ENCODE measurements around the gene CYRIA. TPM values are rescaled to one million over a fixed set of nuclear protein-coding genes. Genes with fewer than 3 reads are reported as not detected.

Gene CYRIA
- total and polyA plus RNA-seq, 2 donors (not counting 3 experiments of a cell fraction or from before 2014, with no cell fraction given): 9.3 to 38.4 TPM

GRCh38 chr2:16637304-16637703, 28.3 kb downstream of the CYRIA start:
- H3K36me3 ChIP-seq (ENCODE audit: control insufficient read depth in 2 of 2, extremely low read depth in 1 of 2, insufficient read depth in 2 of 2, low read length in 2 of 2): peaks cover 3% of the 10 kb centered on the region in 2 experiments
- H3K9ac ChIP-seq (replicated peaks; ENCODE audit: extremely low read depth, insufficient read depth, low read length): no peak overlapping the region
- POLR2A ChIA-PET: no interaction called here
- intact Hi-C loops (cut with micrococcal nuclease): no loop called here
- DNase-seq (ENCODE audit: low read depth, low spot score) (no peak), FAIRE-seq (no peak)
- no peak for TF ChIP-seq CTCF (IDR thresholded peaks at IDR 0.05; ENCODE audit: extremely low read depth in 1 of 2, insufficient read depth in 1 of 2, low read depth in 1 of 2, low read length in 2 of 2)
- TF ChIP-seq POLR2AphosphoS5 (IDR thresholded peaks at IDR 0.05; ENCODE audit: insufficient read depth, low read depth, low read length): no peak
- no peak for TF ChIP-seq JUN (IDR thresholded peaks at IDR 0.05; ENCODE audit: borderline replicate concordance, insufficient read depth, insufficient read length, low read depth)
- no peak for TF ChIP-seq GATA2 (IDR thresholded peaks at IDR 0.05; ENCODE audit: insufficient read depth, insufficient read length, low read depth, low read length)
- no peak for TF ChIP-seq EZH2 (IDR thresholded peaks at IDR 0.05; ENCODE audit: borderline replicate concordance, low read depth, low read length, severe bottlenecking)
- no peak for TF ChIP-seq MYC (IDR thresholded peaks at IDR 0.05; ENCODE audit: low read depth, low read length)
- no peak for TF ChIP-seq POLR2A (IDR thresholded peaks at IDR 0.05; ENCODE audit: low read depth, low read length)
- no peak for TF ChIP-seq MAX (IDR thresholded peaks at IDR 0.05; ENCODE audit: insufficient read depth, insufficient read length)
- no peak for TF ChIP-seq FOS (IDR thresholded peaks at IDR 0.05; ENCODE audit: borderline replicate concordance, insufficient read depth, low read length)
- no peaks in the 10 kb centered on the region for H3K27me3 ChIP-seq (ENCODE audit: control insufficient read depth in 2 of 2, insufficient read depth in 2 of 2, low read length in 2 of 2)
- no TSS peak for BruUV-seq (replicated peaks)
- dilution Hi-C loops (cut with MboI; ENCODE audit: extremely low pct_ligation_motif_present, low sequenced_read_pairs): no loop called here
- H3K79me2 ChIP-seq (ENCODE audit: control insufficient read depth, insufficient read depth, low read length): peaks cover 9% of the 10 kb centered on the region
- no peak overlapping the region for H3K4me2 ChIP-seq (ENCODE audit: insufficient read depth, low read length)
- no peaks in the 10 kb centered on the region for H3K9me1 ChIP-seq (replicated peaks; ENCODE audit: control insufficient read depth, extremely low read depth, insufficient read depth, low read length)
- no peak overlapping the region for H3K27ac ChIP-seq (ENCODE audit: insufficient read depth, low read depth, low read length)
- H3K4me3 ChIP-seq (replicated peaks in 1 of 3; ENCODE audit: insufficient read depth in 1 of 3, low read depth in 1 of 3, low read length in 3 of 3): no peak overlapping the region
- H3K4me1 ChIP-seq (ENCODE audit: control insufficient read depth, extremely low read depth, insufficient read depth, low read length): peaks cover 8% of the 10 kb centered on the region
- CTCF ChIA-PET: interaction anchor here (1.0 to 1.8 kb wide), 4 partner anchors 11 to 1034 kb away, joined by 3 to 14 read pairs (median 4); no protein-coding TSS in a partner anchor
- no peaks in the 10 kb centered on the region for H4K20me1 ChIP-seq (replicated peaks; ENCODE audit: control insufficient read depth, extremely low read depth, insufficient read depth, low read length)
- H2AFZ ChIP-seq (ENCODE audit: low read depth, low read length): no peak overlapping the region
- H3K9me3 ChIP-seq (replicated peaks; ENCODE audit: control insufficient read depth, insufficient read depth, low read length): no peaks in the 10 kb centered on the region
